GM12892 (cell line): ENCODE results near the gene ABCC1.

ENCODE experiments used
- POLR2A ChIP-seq: IDR thresholded peaks from 2 replicates; pipeline ENCODE4 v1.6.1; 2011; ENCODE audit warnings: low read depth, low read length, control low read depth
- POLR2AphosphoS5 ChIP-seq: IDR thresholded peaks from 2 replicates; pipeline ENCODE4 v1.6.1; 2011; ENCODE audit warnings: low read depth, low read length, control low read depth
- TAF1 ChIP-seq: IDR thresholded peaks from 2 replicates; pipeline ENCODE4 v1.6.1; 2011; ENCODE audit warnings: low read depth, mild to moderate bottlenecking, control low read depth, low read length, borderline replicate concordance

DNA sequence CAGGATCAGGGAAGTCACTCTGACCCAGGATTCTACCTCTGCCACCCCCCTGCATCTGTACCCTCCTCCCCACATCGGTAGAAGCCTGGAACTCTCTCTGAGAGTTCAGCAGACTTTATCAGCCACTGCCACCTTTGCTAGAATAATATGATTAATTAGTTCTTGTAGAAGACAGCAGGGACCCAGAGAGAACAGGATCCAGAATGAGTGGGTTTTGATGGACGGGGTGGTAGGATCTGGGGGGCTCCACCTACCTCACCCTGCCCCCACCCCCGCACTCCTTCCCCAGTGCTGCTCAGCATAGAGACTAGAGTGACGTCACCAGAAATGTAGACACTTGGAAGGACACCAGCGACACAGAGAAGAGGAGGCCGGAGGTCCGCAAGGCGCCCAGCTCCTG lies 240.4 kb downstream of the ABCC1 start:
- TF ChIP-seq POLR2A = no peak
- TF ChIP-seq POLR2AphosphoS5 = no peak
- TF ChIP-seq TAF1 = no peak
